HL-60 (cell line): ENCODE data around the gene CD19.

ENCODE experiments used
- CTCF ChIP-seq: IDR thresholded peaks from one replicate; pipeline ENCODE4 v1.5.1; 2011; ENCODE audit warnings: low read length, control low read depth, inconsistent platforms; ENCODE audit not compliant: insufficient read depth
- POLR2AphosphoS5 ChIP-seq: IDR thresholded peaks from 2 replicates; pipeline ENCODE4 v1.6.1; 2012; ENCODE audit warnings: low read depth

GRCh38 chr16:28975158-28975599, 43.4 kb downstream of the CD19 start:
- no peak for TF ChIP-seq POLR2AphosphoS5
- no peak for TF ChIP-seq CTCF
